Measurements from ENCODE around the gene KCNRG. TPM values are rescaled to one million over a fixed set of nuclear protein-coding genes. Genes with fewer than 3 reads are reported as not detected.

Gene KCNRG
- total RNA-seq, 1 experiment from 2014 or later = 2.6 TPM

Other genes with a start within 250 kb of the KCNRG start
- 33.5 and 38.6 TPM in 2 replicates for gene KPNA3, start 222.8 kb upstream of the KCNRG start, total RNA-seq (2014; rRNA removed)
- gene SPRYD7, start 79.1 kb upstream of the KCNRG start, total RNA-seq (2014; rRNA removed) = 14.3 and 16.9 TPM in 2 replicates
- gene TRIM13, start 18.4 kb upstream of the KCNRG start, total RNA-seq (2014; rRNA removed) = 16.9 and 18.2 TPM in 2 replicates

All from LHCN-M2 (cell line).